H9 (cell line): ENCODE results near the gene FYCO1. TPM values are rescaled to one million over a fixed set of nuclear protein-coding genes. Genes with fewer than 3 reads are reported as not detected.

ENCODE experiments used
- DNase-seq: peaks from one replicate; pipeline ENCODE4 v3.0.0-alpha.2; 2017
- H2AFZ ChIP-seq: one replicate; pipeline ENCODE4 v1.6.1; 2013; ENCODE audit warnings: mild to moderate bottlenecking, low read length, control low read depth, moderate library complexity
- H2AK5ac ChIP-seq: 2 replicates; pipeline ENCODE4 v1.6.1; 2013; ENCODE audit warnings: low read length, control low read depth, mixed read lengths; ENCODE audit not compliant: insufficient read length
- H2BK120ac ChIP-seq: one replicate; pipeline ENCODE4 v1.6.1; 2013; ENCODE audit warnings: low read depth, mild to moderate bottlenecking, low read length, control low read depth, inconsistent platforms; ENCODE audit not compliant: poor library complexity, severe bottlenecking
- H2BK12ac ChIP-seq: 2 replicates; pipeline ENCODE4 v1.6.1; 2013; ENCODE audit warnings: low read length, control low read depth, mixed read lengths, low read depth; ENCODE audit not compliant: insufficient read length
- H2BK15ac ChIP-seq: 2 replicates; pipeline ENCODE4 v1.6.1; 2013; ENCODE audit warnings: low read depth, low read length, control low read depth
- H2BK20ac ChIP-seq: one replicate; pipeline ENCODE4 v1.6.1; 2013; ENCODE audit warnings: low read depth, mild to moderate bottlenecking, low read length, control low read depth, inconsistent platforms; ENCODE audit not compliant: poor library complexity, severe bottlenecking
- H2BK5ac ChIP-seq: 2 replicates; pipeline ENCODE4 v1.6.1; 2013; ENCODE audit warnings: low read length, control low read depth, mixed read lengths; ENCODE audit not compliant: insufficient read length
- H3K14ac ChIP-seq: 2 replicates; pipeline ENCODE4 v1.6.1; 2013; ENCODE audit warnings: low read length, control low read depth; ENCODE audit not compliant: insufficient read depth
- H3K18ac ChIP-seq: 2 replicates; pipeline ENCODE4 v1.6.1; 2013; ENCODE audit warnings: low read depth, mild to moderate bottlenecking, mixed read lengths, low read length, control low read depth; ENCODE audit not compliant: insufficient read length
- H3K23ac ChIP-seq: 2 replicates; pipeline ENCODE4 v1.6.1; 2013; ENCODE audit warnings: low read length, control low read depth, mixed read lengths, low read depth; ENCODE audit not compliant: insufficient read length
- H3K23me2 ChIP-seq: 2 replicates; pipeline ENCODE4 v1.6.1; 2013; ENCODE audit warnings: low read depth, mild to moderate bottlenecking, mixed read lengths, low read length, control low read depth; ENCODE audit not compliant: insufficient read length, poor library complexity, severe bottlenecking
- H3K27ac ChIP-seq: 2 replicates; pipeline ENCODE4 v1.5.1; 2013; ENCODE audit warnings: low read length, control low read depth, mixed read lengths, low read depth; ENCODE audit not compliant: insufficient read length
- H3K27me3 ChIP-seq: 2 replicates; pipeline ENCODE4 v1.6.1; 2013; ENCODE audit warnings: low read length, control low read depth, inconsistent platforms; ENCODE audit not compliant: insufficient read depth
- H3K4ac ChIP-seq: 2 replicates; pipeline ENCODE4 v1.6.1; 2013; ENCODE audit warnings: low read depth, mild to moderate bottlenecking, control low read depth, inconsistent platforms, low read length, moderate library complexity
- H3K4me1 ChIP-seq: 2 replicates; pipeline ENCODE4 v1.6.1; 2013; ENCODE audit warnings: low read length, control low read depth, inconsistent platforms; ENCODE audit not compliant: insufficient read depth
- H3K4me2 ChIP-seq: 2 replicates; pipeline ENCODE4 v1.6.1; 2013; ENCODE audit warnings: low read length, control low read depth, mixed read lengths; ENCODE audit not compliant: insufficient read length, insufficient read depth
- H3K56ac ChIP-seq: 2 replicates; pipeline ENCODE4 v1.6.1; 2013; ENCODE audit warnings: low read depth, mild to moderate bottlenecking, mixed read lengths, low read length, control low read depth; ENCODE audit not compliant: insufficient read length
- H3K79me1 ChIP-seq: 2 replicates; pipeline ENCODE4 v1.6.1; 2013; ENCODE audit warnings: low read depth, mild to moderate bottlenecking, moderate library complexity, low read length, control low read depth, inconsistent platforms; ENCODE audit not compliant: insufficient read depth, poor library complexity, severe bottlenecking
- H3K79me2 ChIP-seq: 2 replicates; pipeline ENCODE4 v1.6.1; 2013; ENCODE audit warnings: low read length, control low read depth, inconsistent platforms; ENCODE audit not compliant: insufficient read depth
- H3K9ac ChIP-seq: 2 replicates; pipeline ENCODE4 v1.6.1; 2013; ENCODE audit warnings: low read length, control low read depth, mixed read lengths; ENCODE audit not compliant: insufficient read length; ENCODE audit errors: extremely low read depth
- H3K9me3 ChIP-seq: one replicate; pipeline ENCODE4 v1.6.1; 2013; ENCODE audit warnings: low read depth, low read length, inconsistent platforms; ENCODE audit not compliant: control insufficient read depth
- H3T11ph ChIP-seq: one replicate; pipeline ENCODE4 v1.6.1; 2013; ENCODE audit warnings: mild to moderate bottlenecking, low read length, control low read depth, inconsistent platforms
- H4K20me1 ChIP-seq: one replicate; pipeline ENCODE4 v1.6.1; 2013; ENCODE audit not compliant: control insufficient read depth, insufficient read length, insufficient read depth
- H4K5ac ChIP-seq: 2 replicates; pipeline ENCODE4 v1.6.1; 2013; ENCODE audit warnings: low read depth, mild to moderate bottlenecking, mixed read lengths, low read length, control low read depth; ENCODE audit not compliant: insufficient read length
- H4K8ac ChIP-seq: replicated peaks from 2 replicates; pipeline ENCODE4 v1.6.1; 2013; ENCODE audit warnings: low read length, control low read depth, mixed read lengths, low read depth; ENCODE audit not compliant: insufficient read length
- H4K91ac ChIP-seq: 2 replicates; pipeline ENCODE4 v1.6.1; 2013; ENCODE audit warnings: low read depth, mild to moderate bottlenecking, moderate library complexity, mixed read lengths, low read length, control low read depth; ENCODE audit not compliant: insufficient read length
- H3K27ac Mint-ChIP-seq, 3 experiments: 2 replicates in 2 of 3; 3 replicates in 1 of 3; pipeline ENCODE4 v1.8.0; 2020 to 2021; ENCODE audit warnings: mixed read lengths in 3 of 3, mild to moderate bottlenecking in 1 of 3, moderate library complexity in 1 of 3
- H3K27me3 Mint-ChIP-seq: 2 replicates; pipeline ENCODE4 v1.8.0; 2021; ENCODE audit warnings: low read depth, mild to moderate bottlenecking, moderate library complexity, mixed read lengths
- H3K36me3 Mint-ChIP-seq, 3 experiments: 2 replicates in 2 of 3; 3 replicates in 1 of 3; pipeline ENCODE4 v1.8.0; 2020 to 2021; ENCODE audit warnings: low read depth in 3 of 3, mixed read lengths in 3 of 3; ENCODE audit not compliant: insufficient read depth in 1 of 3
- H3K4me1 Mint-ChIP-seq, 2 experiments: 2 replicates each; pipeline ENCODE4 v1.8.0; 2020; ENCODE audit warnings: mixed read lengths in 2 of 2
- H3K4me3 Mint-ChIP-seq, 2 experiments: 2 replicates in 1 of 2; 3 replicates in 1 of 2; pipeline ENCODE4 v1.8.0; 2020 to 2021; ENCODE audit warnings: mild to moderate bottlenecking in 2 of 2, mixed read lengths in 2 of 2, moderate library complexity in 1 of 2
- H3K9me3 Mint-ChIP-seq, 2 experiments: 2 replicates in 1 of 2; 3 replicates in 1 of 2; pipeline ENCODE4 v1.8.0; 2020; ENCODE audit warnings: mild to moderate bottlenecking in 2 of 2, mixed read lengths in 2 of 2, moderate library complexity in 1 of 2
- WGBS: extraction: QIAGEN DNeasy Blood & Tissue Kit; methylation state at CpG from one replicate; pipeline ENCODE4 v1.1.7; 2013; ENCODE audit warnings: missing lambda C conversion rate, low lambda C conversion rate, mixed read lengths; ENCODE audit not compliant: insufficient read length; ENCODE audit errors: extremely low coverage; 5-methylcytosine and 5-hydroxymethylcytosine counted together
- total RNA-seq: library from RNA; stranded (reverse); gene quantifications from 2 replicates; pipeline ENCODE4 v1.2.1, GENCODE V29; 2021
- TF ChIP-seq, protein P1 (sequence below): fragments of 200-600 bp; sonication (generic); conservative IDR thresholded peaks from 3 replicates; pipeline ENCODE4 v1.8.0; 2021; ENCODE audit warnings: antibody characterized with exemption, mild to moderate bottlenecking

Gene FYCO1
- total RNA-seq, 1 experiment from 2014 or later, result 10.4 TPM

DNA sequence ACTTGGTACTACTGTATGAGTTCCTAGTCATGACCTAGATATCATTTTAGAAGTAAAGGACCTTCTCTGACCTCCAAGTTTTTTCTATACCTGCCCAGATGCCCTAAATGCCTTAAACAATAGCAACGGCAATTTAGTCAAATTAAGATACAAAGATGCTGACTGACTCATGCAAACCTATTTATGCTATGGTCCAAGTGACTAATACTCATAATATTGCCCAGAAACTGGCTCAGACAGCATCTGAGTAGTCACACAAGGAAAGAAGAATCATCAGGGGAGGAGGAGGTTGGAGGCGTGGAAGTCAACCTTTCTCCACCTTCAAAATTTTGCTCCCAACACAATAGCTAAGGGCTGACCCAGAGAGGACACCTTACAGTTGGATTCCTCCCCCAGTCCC lies 6.8 kb downstream of the FYCO1 start:
- Histone ChIP-seq H3K14ac (no peak overlapping the region), H4K8ac (no peak overlapping the region), H3K23me2 (no peaks in the 10 kb centered on the region), H2BK20ac (no peak overlapping the region), H3K27me3 (no peaks in the 10 kb centered on the region), H3K4me2 (no peak overlapping the region), H3K27ac (no peak overlapping the region), H3K23ac (no peak overlapping the region), H3K4me1 (peaks cover 15% of the 10 kb centered on the region; the same call in 1 of the 2 replicates), H2BK12ac (no peak overlapping the region), H3K56ac (no peak overlapping the region), H2BK120ac (no peak overlapping the region), H4K91ac (no peak overlapping the region), H3T11ph (no peak overlapping the region), H3K79me1 (peaks cover 6% of the 10 kb centered on the region), H3K18ac (no peak overlapping the region), H4K5ac (no peak overlapping the region), H4K20me1 (no peaks in the 10 kb centered on the region), H3K4ac (no peak overlapping the region), H2BK15ac (no peak overlapping the region), H3K79me2 (peaks cover 2% of the 10 kb centered on the region; the same call in 1 of the 2 replicates), H3K9me3 (no peaks in the 10 kb centered on the region), H2AFZ (no peak overlapping the region), H3K9ac (no peak overlapping the region), H2AK5ac (no peak overlapping the region), H2BK5ac (no peak overlapping the region)
- no peaks in the 10 kb centered on the region for H3K27me3 Mint-ChIP-seq
- no CpG with 5 or more reads among the region's 2 CpGs for WGBS
- H3K27ac Mint-ChIP-seq, result no peak overlapping the region
- DNase-seq, result no peak
- H3K9me3 Mint-ChIP-seq, result no peaks in the 10 kb centered on the region
- peaks cover 6 to 15% (median 11%) of the 10 kb centered on the region in 3 experiments for H3K36me3 Mint-ChIP-seq
- H3K4me3 Mint-ChIP-seq, result no peak overlapping the region
- peaks cover 30 to 33% of the 10 kb centered on the region in 2 experiments for H3K4me1 Mint-ChIP-seq
- TF ChIP-seq, protein P1, sequence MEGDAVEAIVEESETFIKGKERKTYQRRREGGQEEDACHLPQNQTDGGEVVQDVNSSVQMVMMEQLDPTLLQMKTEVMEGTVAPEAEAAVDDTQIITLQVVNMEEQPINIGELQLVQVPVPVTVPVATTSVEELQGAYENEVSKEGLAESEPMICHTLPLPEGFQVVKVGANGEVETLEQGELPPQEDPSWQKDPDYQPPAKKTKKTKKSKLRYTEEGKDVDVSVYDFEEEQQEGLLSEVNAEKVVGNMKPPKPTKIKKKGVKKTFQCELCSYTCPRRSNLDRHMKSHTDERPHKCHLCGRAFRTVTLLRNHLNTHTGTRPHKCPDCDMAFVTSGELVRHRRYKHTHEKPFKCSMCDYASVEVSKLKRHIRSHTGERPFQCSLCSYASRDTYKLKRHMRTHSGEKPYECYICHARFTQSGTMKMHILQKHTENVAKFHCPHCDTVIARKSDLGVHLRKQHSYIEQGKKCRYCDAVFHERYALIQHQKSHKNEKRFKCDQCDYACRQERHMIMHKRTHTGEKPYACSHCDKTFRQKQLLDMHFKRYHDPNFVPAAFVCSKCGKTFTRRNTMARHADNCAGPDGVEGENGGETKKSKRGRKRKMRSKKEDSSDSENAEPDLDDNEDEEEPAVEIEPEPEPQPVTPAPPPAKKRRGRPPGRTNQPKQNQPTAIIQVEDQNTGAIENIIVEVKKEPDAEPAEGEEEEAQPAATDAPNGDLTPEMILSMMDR, result no peak
